AG09319 (cell line): ENCODE results near the gene GALNT17.

Source experiments
- DNase-seq: peaks from one replicate; pipeline ENCODE4 v3.0.0-alpha.2; 2010; ENCODE audit warnings: low read depth; ENCODE audit errors: extremely low read depth
- TF ChIP-seq, protein P1 (sequence below): IDR thresholded peaks from 2 replicates; pipeline ENCODE4 v1.5.1; 2011; ENCODE audit warnings: low read depth, mild to moderate bottlenecking, inconsistent platforms, low read length, moderate library complexity

GALNT17 gene

GRCh38 chr7:71594736-71595135 lies 462.8 kb downstream of the GALNT17 start:
- DNase-seq: no peak
- TF ChIP-seq, protein P1, sequence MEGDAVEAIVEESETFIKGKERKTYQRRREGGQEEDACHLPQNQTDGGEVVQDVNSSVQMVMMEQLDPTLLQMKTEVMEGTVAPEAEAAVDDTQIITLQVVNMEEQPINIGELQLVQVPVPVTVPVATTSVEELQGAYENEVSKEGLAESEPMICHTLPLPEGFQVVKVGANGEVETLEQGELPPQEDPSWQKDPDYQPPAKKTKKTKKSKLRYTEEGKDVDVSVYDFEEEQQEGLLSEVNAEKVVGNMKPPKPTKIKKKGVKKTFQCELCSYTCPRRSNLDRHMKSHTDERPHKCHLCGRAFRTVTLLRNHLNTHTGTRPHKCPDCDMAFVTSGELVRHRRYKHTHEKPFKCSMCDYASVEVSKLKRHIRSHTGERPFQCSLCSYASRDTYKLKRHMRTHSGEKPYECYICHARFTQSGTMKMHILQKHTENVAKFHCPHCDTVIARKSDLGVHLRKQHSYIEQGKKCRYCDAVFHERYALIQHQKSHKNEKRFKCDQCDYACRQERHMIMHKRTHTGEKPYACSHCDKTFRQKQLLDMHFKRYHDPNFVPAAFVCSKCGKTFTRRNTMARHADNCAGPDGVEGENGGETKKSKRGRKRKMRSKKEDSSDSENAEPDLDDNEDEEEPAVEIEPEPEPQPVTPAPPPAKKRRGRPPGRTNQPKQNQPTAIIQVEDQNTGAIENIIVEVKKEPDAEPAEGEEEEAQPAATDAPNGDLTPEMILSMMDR: no peak

GRCh38 chr7:71595176-71595575 lies 463.2 kb downstream of the GALNT17 start:
- TF ChIP-seq, protein P1: no peak
- DNase-seq: no peak

- no peak for DNase-seq
- TF ChIP-seq, protein P1: no peak
These were observed 466.6 kb downstream of the GALNT17 start for GRCh38 chr7:71598553-71598952.

- DNase-seq: no peak
- TF ChIP-seq, protein P1: no peak
These were observed 469.9 kb downstream of the GALNT17 start for GRCh38 chr7:71601851-71602250.

- no peak for DNase-seq
- TF ChIP-seq, protein P1: no peak
These were observed 473.0 kb downstream of the GALNT17 start for GRCh38 chr7:71604818-71605414.

- DNase-seq: no peak
- TF ChIP-seq, protein P1: no peak
These were observed 480.0 kb downstream of the GALNT17 start for GRCh38 chr7:71611986-71612385.

GRCh38 chr7:71612911-71613310 lies 481.0 kb downstream of the GALNT17 start:
- no peak for DNase-seq
- TF ChIP-seq, protein P1: no peak
